HEK293 (cell line): ENCODE measurements around the gene EPHA2.

Experiments
- BCL6B ChIP-seq: fragments of 450-650 bp; formaldehyde crosslinking; IDR thresholded peaks from 2 replicates; pipeline ENCODE4 v1.5.1; 2017; ENCODE audit warnings: missing biosample characterization, missing genetic modification characterization
- EGR2 ChIP-seq: fragments of 450-650 bp; formaldehyde crosslinking; IDR thresholded peaks from 2 replicates; pipeline ENCODE4 v1.5.1; 2016; ENCODE audit warnings: low read depth, missing biosample characterization, missing genetic modification characterization
- GLIS1 ChIP-seq: fragments of 450-650 bp; formaldehyde crosslinking; IDR thresholded peaks from 2 replicates; pipeline ENCODE4 v1.5.1; 2016; ENCODE audit warnings: missing biosample characterization, missing genetic modification characterization
- HOXC10 ChIP-seq: sonication (generic); formaldehyde crosslinking; IDR thresholded peaks from 2 replicates; pipeline ENCODE4 v1.8.1; 2023; ENCODE audit warnings: mild to moderate bottlenecking, missing genetic modification reagents
- IKZF3 ChIP-seq: fragments of 450-650 bp; IDR thresholded peaks from 2 replicates; pipeline ENCODE4 v1.5.0; 2018; ENCODE audit warnings: missing biosample characterization, mild to moderate bottlenecking, missing genetic modification characterization, moderate library complexity
- KLF16 ChIP-seq: fragments of 450-650 bp; formaldehyde crosslinking; IDR thresholded peaks from 2 replicates; pipeline ENCODE4 v1.5.1; 2017; ENCODE audit warnings: missing biosample characterization, missing genetic modification characterization
- OSR2 ChIP-seq: fragments of 450-650 bp; formaldehyde crosslinking; IDR thresholded peaks from 2 replicates; pipeline ENCODE4 v1.5.1; 2016; ENCODE audit warnings: missing biosample characterization, missing genetic modification characterization
- PRDM10 ChIP-seq: fragments of 450-650 bp; formaldehyde crosslinking; IDR thresholded peaks from 2 replicates; pipeline ENCODE4 v1.5.1; 2016; ENCODE audit warnings: missing biosample characterization, missing genetic modification characterization
- PRDM6 ChIP-seq: fragments of 450-650 bp; formaldehyde crosslinking; IDR thresholded peaks from 2 replicates; pipeline ENCODE4 v1.5.1; 2017; ENCODE audit warnings: missing biosample characterization, missing genetic modification characterization
- SETDB1 ChIP-seq: IDR thresholded peaks from one replicate; pipeline ENCODE4 v1.6.1; 2017; ENCODE audit warnings: mild to moderate bottlenecking, low read length, moderate library complexity, mixed read lengths; ENCODE audit not compliant: insufficient read length
- ZBTB1 ChIP-seq: fragments of 450-650 bp; formaldehyde crosslinking; IDR thresholded peaks from 2 replicates; pipeline ENCODE4 v1.5.1; 2016; ENCODE audit warnings: missing biosample characterization, missing genetic modification characterization
- ZBTB26 ChIP-seq: fragments of 450-650 bp; formaldehyde crosslinking; optimal IDR thresholded peaks from 2 replicates; pipeline ENCODE3; 2016; ENCODE audit warnings: missing biosample characterization, mild to moderate bottlenecking, missing genetic modification characterization
- ZBTB7A ChIP-seq: fragments of 450-650 bp; formaldehyde crosslinking; IDR thresholded peaks from 2 replicates; pipeline ENCODE4 v1.5.1; 2016; ENCODE audit warnings: low read depth, missing biosample characterization, missing genetic modification characterization
- ZFP41 ChIP-seq: fragments of 450-650 bp; formaldehyde crosslinking; IDR thresholded peaks from 2 replicates; pipeline ENCODE4 v1.5.1; 2016; ENCODE audit warnings: missing biosample characterization, missing genetic modification characterization, borderline replicate concordance
- ZIC2 ChIP-seq: fragments of 450-650 bp; formaldehyde crosslinking; IDR thresholded peaks from 2 replicates; pipeline ENCODE4 v1.5.1; 2016; ENCODE audit warnings: missing biosample characterization, missing genetic modification characterization
- ZNF10 ChIP-seq: fragments of 450-650 bp; formaldehyde crosslinking; IDR thresholded peaks from 2 replicates; pipeline ENCODE4 v1.5.1; 2017; ENCODE audit warnings: missing biosample characterization, missing genetic modification characterization
- ZNF146 ChIP-seq: fragments of 450-650 bp; formaldehyde crosslinking; IDR thresholded peaks from 2 replicates; pipeline ENCODE4 v1.5.1; 2016; ENCODE audit warnings: missing biosample characterization, missing genetic modification characterization
- ZNF221 ChIP-seq: fragments of 450-650 bp; formaldehyde crosslinking; IDR thresholded peaks from 2 replicates; pipeline ENCODE4 v1.5.1; 2017; ENCODE audit warnings: missing biosample characterization, missing genetic modification characterization, borderline replicate concordance
- ZNF404 ChIP-seq: fragments of 450-650 bp; formaldehyde crosslinking; IDR thresholded peaks from 2 replicates; pipeline ENCODE4 v1.5.1; 2017; ENCODE audit warnings: missing biosample characterization, missing genetic modification characterization
- ZNF423 ChIP-seq: fragments of 450-650 bp; formaldehyde crosslinking; IDR thresholded peaks from 2 replicates; pipeline ENCODE4 v1.5.1; 2016; ENCODE audit warnings: missing biosample characterization, missing genetic modification characterization
- ZNF510 ChIP-seq: fragments of 450-650 bp; formaldehyde crosslinking; IDR thresholded peaks from 2 replicates; pipeline ENCODE4 v1.5.1; 2018; ENCODE audit warnings: mild to moderate bottlenecking, missing genetic modification characterization, missing biosample characterization; ENCODE audit not compliant: insufficient replicate concordance
- ZNF513 ChIP-seq: fragments of 450-650 bp; IDR thresholded peaks from 2 replicates; pipeline ENCODE4 v1.5.1; 2018; ENCODE audit warnings: missing biosample characterization, missing genetic modification characterization
- ZNF544 ChIP-seq: fragments of 450-650 bp; formaldehyde crosslinking; IDR thresholded peaks from 2 replicates; pipeline ENCODE4 v1.5.0; 2017; ENCODE audit warnings: missing biosample characterization, missing genetic modification characterization
- ZNF600 ChIP-seq: fragments of 450-650 bp; formaldehyde crosslinking; IDR thresholded peaks from 2 replicates; pipeline ENCODE4 v1.5.1; 2016; ENCODE audit warnings: missing biosample characterization, missing genetic modification characterization
- ZNF610 ChIP-seq: fragments of 450-650 bp; formaldehyde crosslinking; IDR thresholded peaks from 2 replicates; pipeline ENCODE4 v1.5.1; 2016; ENCODE audit warnings: missing biosample characterization, missing genetic modification characterization, borderline replicate concordance
- ZNF629 ChIP-seq: fragments of 450-650 bp; formaldehyde crosslinking; IDR thresholded peaks from 2 replicates; pipeline ENCODE4 v1.5.1; 2017; ENCODE audit warnings: missing biosample characterization, missing genetic modification characterization
- ZNF660 ChIP-seq: fragments of 450-650 bp; IDR thresholded peaks from 2 replicates; pipeline ENCODE4 v1.5.1; 2018; ENCODE audit warnings: missing biosample characterization, mild to moderate bottlenecking, missing genetic modification characterization
- ZSCAN16 ChIP-seq: fragments of 450-650 bp; formaldehyde crosslinking; IDR thresholded peaks from 2 replicates; pipeline ENCODE4 v1.5.1; 2016; ENCODE audit warnings: missing biosample characterization, missing genetic modification characterization
- ZXDB ChIP-seq: fragments of 450-650 bp; formaldehyde crosslinking; IDR thresholded peaks from 2 replicates; pipeline ENCODE4 v1.5.1; 2016; ENCODE audit warnings: missing biosample characterization, missing genetic modification characterization

The EPHA2 gene

GRCh38 chr1:16155537-16156410, at the start of gene EPHA2 (continued):
- TF ChIP-seq ZNF146 (tag by site-specific recombination): no peak
- TF ChIP-seq IKZF3 (tag by site-specific recombination): peak; percentile 71
- TF ChIP-seq ZNF221 (tag by site-specific recombination): no peak
- TF ChIP-seq ZNF10 (tag by site-specific recombination): no peak
- TF ChIP-seq HOXC10 (CRISPR knock-in tag): no peak
- TF ChIP-seq OSR2: peak; percentile 67
- TF ChIP-seq SETDB1: no peak
- TF ChIP-seq ZNF600 (tag by site-specific recombination): 0 out of 2 replicates have a peak, but pooled peaks have one; percentile 63
- no peak for TF ChIP-seq ZSCAN16 (tag by site-specific recombination)
- TF ChIP-seq ZNF423: peak; percentile 73
- TF ChIP-seq ZXDB (tag by site-specific recombination): peak; percentile 50
- TF ChIP-seq ZNF610 (tag by site-specific recombination): peak; percentile 24; the same call in 1 of the 2 replicates
- TF ChIP-seq BCL6B (tag by site-specific recombination): no peak
- TF ChIP-seq PRDM6 (tag by site-specific recombination): no peak
- TF ChIP-seq ZIC2 (tag by site-specific recombination): peak; percentile 80
- TF ChIP-seq EGR2 (tag by site-specific recombination): no peak
- TF ChIP-seq ZNF510 (tag by site-specific recombination): no peak
- peak; percentile 52; the same call in 1 of the 2 replicates for TF ChIP-seq PRDM10 (tag by site-specific recombination)
- TF ChIP-seq GLIS1 (tag by site-specific recombination): no peak; the same call in 1 of the 2 replicates
- TF ChIP-seq ZFP41: no peak
- TF ChIP-seq KLF16 (tag by site-specific recombination): peak; percentile 72
- TF ChIP-seq ZBTB26: peak; percentile 86
- peak; percentile 89 for TF ChIP-seq ZNF660 (tag by site-specific recombination)
- TF ChIP-seq ZNF544 (tag by site-specific recombination): no peak
- no peak for TF ChIP-seq ZNF513 (tag by site-specific recombination)
- TF ChIP-seq ZNF404 (tag by site-specific recombination): no peak
- TF ChIP-seq ZBTB7A (tag by site-specific recombination): no peak
- peak; percentile 24; the same call in 1 of the 2 replicates for TF ChIP-seq ZBTB1 (tag by site-specific recombination)
- TF ChIP-seq ZNF629 (tag by site-specific recombination): peak; percentile 97
